Neutrophil (primary cell): ENCODE data around the gene FAIM.

Experiments used
- H3K27ac ChIP-seq: fragments of 200-600 bp; sonication (generic); 2 replicates; pipeline ENCODE4 v1.5.1; 2016; ENCODE audit warnings: mild to moderate bottlenecking, moderate library complexity
- H3K27me3 ChIP-seq: fragments of 200-600 bp; sonication (generic); 2 replicates; pipeline ENCODE4 v1.6.0; 2016; ENCODE audit warnings: mild to moderate bottlenecking
- H3K36me3 ChIP-seq: fragments of 200-600 bp; sonication (generic); 2 replicates; pipeline ENCODE4 v1.5.1; 2017
- H3K4me1 ChIP-seq, 2 experiments: fragments of 200-600 bp in 1 of 2; sonication (generic) in 1 of 2; 1 replicate in 1 of 2; 2 replicates in 1 of 2; pipeline versions ENCODE4 v1.5.1 to v1.6.1; 2013 to 2016; ENCODE audit warnings: low read depth in 1 of 2, low read length in 1 of 2, mild to moderate bottlenecking in 1 of 2, moderate library complexity in 1 of 2; ENCODE audit not compliant: control insufficient read depth in 1 of 2, insufficient read depth in 1 of 2
- H3K4me3 ChIP-seq, 2 experiments: fragments of 200-600 bp in 1 of 2; sonication (generic) in 1 of 2; 1 replicate in 1 of 2; 2 replicates in 1 of 2; pipeline ENCODE4 v1.5.1; 2013 to 2016; ENCODE audit warnings: low read depth in 1 of 2, low read length in 1 of 2, mild to moderate bottlenecking in 1 of 2, moderate library complexity in 1 of 2
- H3K9me3 ChIP-seq: fragments of 200-600 bp; sonication (generic); 2 replicates; pipeline ENCODE4 v1.5.1; 2016
- TF ChIP-seq, protein P1 (sequence below): fragments of 200-600 bp; sonication (generic); IDR thresholded peaks from 2 replicates; pipeline ENCODE4 v1.5.1; 2016; ENCODE audit warnings: antibody characterized with exemption

FAIM gene

DNA sequence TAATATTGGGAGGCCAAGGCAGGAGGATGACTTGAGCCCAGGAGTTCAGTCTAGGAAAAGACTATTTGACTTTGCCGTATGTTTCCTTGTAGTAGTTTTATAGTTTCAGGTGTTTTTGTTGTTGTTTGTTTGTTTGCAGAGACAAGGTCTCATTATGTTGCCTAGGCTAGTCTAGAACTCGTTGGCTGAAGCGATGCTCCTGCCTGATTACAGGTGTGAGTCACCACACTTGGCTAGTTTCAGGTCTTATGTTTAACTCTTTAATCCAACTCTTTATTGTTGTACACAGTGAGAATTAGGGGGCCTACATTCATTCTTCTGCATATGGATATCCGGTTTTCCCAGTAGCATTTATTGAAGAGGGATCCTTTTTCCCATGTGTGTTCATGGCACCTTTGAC is 32.0 kb downstream of the FAIM start:
- H3K4me1 ChIP-seq = no peaks in the 10 kb centered on the region
- TF ChIP-seq, protein P1, sequence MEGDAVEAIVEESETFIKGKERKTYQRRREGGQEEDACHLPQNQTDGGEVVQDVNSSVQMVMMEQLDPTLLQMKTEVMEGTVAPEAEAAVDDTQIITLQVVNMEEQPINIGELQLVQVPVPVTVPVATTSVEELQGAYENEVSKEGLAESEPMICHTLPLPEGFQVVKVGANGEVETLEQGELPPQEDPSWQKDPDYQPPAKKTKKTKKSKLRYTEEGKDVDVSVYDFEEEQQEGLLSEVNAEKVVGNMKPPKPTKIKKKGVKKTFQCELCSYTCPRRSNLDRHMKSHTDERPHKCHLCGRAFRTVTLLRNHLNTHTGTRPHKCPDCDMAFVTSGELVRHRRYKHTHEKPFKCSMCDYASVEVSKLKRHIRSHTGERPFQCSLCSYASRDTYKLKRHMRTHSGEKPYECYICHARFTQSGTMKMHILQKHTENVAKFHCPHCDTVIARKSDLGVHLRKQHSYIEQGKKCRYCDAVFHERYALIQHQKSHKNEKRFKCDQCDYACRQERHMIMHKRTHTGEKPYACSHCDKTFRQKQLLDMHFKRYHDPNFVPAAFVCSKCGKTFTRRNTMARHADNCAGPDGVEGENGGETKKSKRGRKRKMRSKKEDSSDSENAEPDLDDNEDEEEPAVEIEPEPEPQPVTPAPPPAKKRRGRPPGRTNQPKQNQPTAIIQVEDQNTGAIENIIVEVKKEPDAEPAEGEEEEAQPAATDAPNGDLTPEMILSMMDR = no peak
- no peaks in the 10 kb centered on the region for H3K9me3 ChIP-seq
- H3K36me3 ChIP-seq = no peaks in the 10 kb centered on the region
- H3K4me3 ChIP-seq = no peak overlapping the region
- no peaks in the 10 kb centered on the region for H3K27me3 ChIP-seq
- no peak overlapping the region for H3K27ac ChIP-seq

- Histone ChIP-seq H3K4me1 (no peaks in the 10 kb centered on the region), H3K4me3 (no peak overlapping the region), H3K36me3 (no peaks in the 10 kb centered on the region), H3K9me3 (no peaks in the 10 kb centered on the region), H3K27me3 (no peaks in the 10 kb centered on the region), H3K27ac (no peak overlapping the region)
- TF ChIP-seq, protein P1 = no peak
Observed at GRCh38 chr3:138642226-138642926, 33.8 kb downstream of the FAIM start.

GRCh38 chr3:138642927-138643253 is 34.3 kb downstream of the FAIM start:
- no peaks in the 10 kb centered on the region for H3K9me3 ChIP-seq
- TF ChIP-seq, protein P1 = no peak
- H3K4me1 ChIP-seq = no peaks in the 10 kb centered on the region
- H3K36me3 ChIP-seq = no peaks in the 10 kb centered on the region
- no peak overlapping the region for H3K27ac ChIP-seq
- H3K27me3 ChIP-seq = no peaks in the 10 kb centered on the region
- no peak overlapping the region for H3K4me3 ChIP-seq

- Histone ChIP-seq H3K4me1 (no peaks in the 10 kb centered on the region), H3K36me3 (peaks cover 24% of the 10 kb centered on the region), H3K27me3 (no peaks in the 10 kb centered on the region), H3K4me3 (no peak overlapping the region), H3K9me3 (peaks cover 7% of the 10 kb centered on the region), H3K27ac (no peak overlapping the region)
- TF ChIP-seq, protein P1 = no peak
Observed at GRCh38 chr3:138646008-138646407, 37.4 kb downstream of the FAIM start.

DNA sequence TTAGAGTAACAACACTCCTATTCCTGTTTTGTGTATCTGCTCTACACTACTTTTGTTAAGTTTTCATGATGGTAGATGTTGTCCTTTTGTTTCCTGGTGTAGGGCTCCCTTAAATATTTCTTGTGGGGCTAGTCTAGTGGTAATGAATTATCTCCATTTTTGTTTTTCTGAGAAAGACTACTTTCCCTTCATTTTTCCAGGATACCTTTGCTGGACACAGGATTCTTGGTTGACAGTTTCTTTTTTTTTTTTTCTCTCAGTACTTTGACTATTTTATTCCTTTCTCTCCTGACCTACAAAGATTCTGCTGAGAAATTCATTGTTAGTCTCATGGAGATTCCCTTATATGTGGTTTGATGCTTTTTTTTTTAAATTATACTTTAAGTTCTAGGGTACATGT is 37.9 kb downstream of the FAIM start:
- Histone ChIP-seq H3K27ac (no peak overlapping the region), H3K4me3 (no peak overlapping the region), H3K9me3 (peaks cover 7% of the 10 kb centered on the region), H3K36me3 (peaks cover 29% of the 10 kb centered on the region), H3K4me1 (no peaks in the 10 kb centered on the region), H3K27me3 (no peaks in the 10 kb centered on the region)
- TF ChIP-seq, protein P1 = no peak

DNA sequence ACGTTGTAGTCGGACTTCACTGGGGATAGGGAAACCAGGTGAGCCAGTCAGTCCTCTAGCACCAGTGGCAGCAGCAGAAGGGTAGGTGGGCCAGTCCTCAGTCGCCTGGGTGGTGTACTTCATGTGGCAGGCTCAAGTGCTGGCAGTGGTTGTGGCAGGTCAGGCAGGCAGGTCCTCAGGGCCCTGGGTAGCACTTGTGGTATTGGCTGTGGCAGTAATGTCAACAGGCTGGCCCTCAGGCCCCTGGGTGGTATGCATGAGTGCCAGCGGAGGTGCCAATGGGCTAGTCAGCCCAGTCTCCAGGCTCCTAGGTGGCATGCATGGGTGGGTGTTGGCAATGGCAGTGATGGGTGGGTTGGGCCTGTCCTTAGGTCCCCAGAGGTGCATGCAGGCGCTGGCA is 40.6 kb downstream of the FAIM start:
- H3K36me3 ChIP-seq = peaks cover 54% of the 10 kb centered on the region
- peaks cover 7% of the 10 kb centered on the region for H3K9me3 ChIP-seq
- no peak overlapping the region for H3K27ac ChIP-seq
- no peak overlapping the region for H3K4me3 ChIP-seq
- no peaks in the 10 kb centered on the region for H3K4me1 ChIP-seq
- H3K27me3 ChIP-seq = no peaks in the 10 kb centered on the region
- TF ChIP-seq, protein P1 = no peak
